B cell (primary cell): Measurements from ENCODE around the gene NPAS1. TPM values are rescaled to one million over a fixed set of nuclear protein-coding genes. Genes with fewer than 3 reads are reported as not detected.
"Not testable (repeated sequence)": the region's sequence is repeated elsewhere in the genome, so short reads cannot be mapped to it uniquely, and the experiment has no call there.

Experiments
- ATAC-seq: fragments of 200-7000 bp; cut with Tn5 transposase; one replicate; pipeline ENCODE4 v1.10.0; 2021; ENCODE audit warnings: low read depth, mild to moderate bottlenecking, moderate number of reproducible peaks, moderate library complexity
- CTCF ChIA-PET: fragments of 350-600 bp; sonication (Branson Sonifier 250); formaldehyde crosslinking; loops from one replicate; lab custom pipeline; 2021; ENCODE audit warnings: antibody characterized with exemption, inconsistent platforms; lab: Charles Lee
- POLR2A ChIA-PET: fragments of 350-600 bp; sonication (Branson Sonifier 250); formaldehyde crosslinking; loops from one replicate; lab custom pipeline; 2021; ENCODE audit warnings: antibody characterized with exemption; lab: Charles Lee
- DNase-seq: peaks from one replicate; pipeline ENCODE4 v3.0.0; 2013
- H2AFZ ChIP-seq: 2 replicates; pipeline ENCODE4 v1.6.1; 2012; ENCODE audit warnings: mild to moderate bottlenecking, low read depth, low read length; ENCODE audit not compliant: insufficient read depth, poor library complexity, severe bottlenecking
- H3K27ac ChIP-seq, 2 donors: 1 replicate in 1 of 2; 2 replicates in 1 of 2; pipeline ENCODE4 v1.5.1; 2012 to 2013; ENCODE audit warnings: low read length in 2 of 2, mild to moderate bottlenecking in 2 of 2, moderate library complexity in 1 of 2
- H3K27me3 ChIP-seq, 4 experiments: fragments of 200-600 bp in 1 of 4; sonication (generic) in 1 of 4; replicated peaks in 1 of 4; 1 replicate in 2 of 4; 2 replicates in 2 of 4; pipeline versions ENCODE4 v1.6.1 to v1.7.0; 2013 to 2016; ENCODE audit warnings: low read length in 3 of 4, mild to moderate bottlenecking in 2 of 4, mixed read lengths in 1 of 4, moderate library complexity in 1 of 4; ENCODE audit not compliant: insufficient read depth in 4 of 4, control insufficient read depth in 3 of 4; ENCODE audit errors: control extremely low read depth in 1 of 4
- H3K36me3 ChIP-seq, 2 experiments: replicated peaks in 1 of 2; 1 replicate in 1 of 2; 2 replicates in 1 of 2; pipeline versions ENCODE4 v1.6.1 to v1.7.1; 2013; ENCODE audit warnings: low read length in 1 of 2; ENCODE audit not compliant: insufficient read depth in 2 of 2, control insufficient read depth in 1 of 2; ENCODE audit errors: control extremely low read depth in 1 of 2, extremely low read depth in 1 of 2
- H3K4me1 ChIP-seq, 2 donors: fragments of 200-600 bp in 1 of 2; sonication (generic) in 1 of 2; 1 replicate in 1 of 2; 2 replicates in 1 of 2; pipeline versions ENCODE4 v1.5.1 to v1.6.1; 2013 to 2017; ENCODE audit warnings: low read length in 2 of 2; ENCODE audit not compliant: control insufficient read depth in 2 of 2, insufficient read depth in 2 of 2
- H3K4me2 ChIP-seq: replicated peaks from 2 replicates; pipeline ENCODE3; 2012; ENCODE audit warnings: mild to moderate bottlenecking, low read depth, low read length; ENCODE audit not compliant: poor library complexity, severe bottlenecking
- H3K4me3 ChIP-seq, 5 experiments: fragments of 200-600 bp in 1 of 5; sonication (generic) in 1 of 5; 1 replicate in 3 of 5; 2 replicates in 2 of 5; pipeline versions ENCODE4 v1.5.1 to v1.7.0; 2011 to 2016; ENCODE audit warnings: low read length in 4 of 5, mild to moderate bottlenecking in 4 of 5, low read depth in 2 of 5, control low read depth in 1 of 5, moderate library complexity in 1 of 5; ENCODE audit not compliant: insufficient read depth in 1 of 5; ENCODE audit errors: control extremely low read depth in 1 of 5, extremely low read depth in 1 of 5
- H3K79me2 ChIP-seq: fragments of 200-600 bp; sonication (generic); one replicate; pipeline ENCODE4 v1.6.0; 2016; ENCODE audit warnings: low read length; ENCODE audit not compliant: control insufficient read depth, insufficient read depth
- H3K9ac ChIP-seq: fragments of 200-600 bp; sonication (generic); 2 replicates; pipeline ENCODE4 v1.6.1; 2017; ENCODE audit warnings: mild to moderate bottlenecking, low read length, moderate library complexity
- H3K9me3 ChIP-seq, 3 donors: one replicate each; pipeline versions ENCODE4 v1.6.1 to v1.7.1; 2013; ENCODE audit warnings: low read length in 2 of 3; ENCODE audit not compliant: control insufficient read depth in 2 of 3, insufficient read depth in 1 of 3; ENCODE audit errors: control extremely low read depth in 1 of 3
- H4K20me1 ChIP-seq: 2 replicates; pipeline ENCODE4 v1.6.0; 2012; ENCODE audit warnings: mild to moderate bottlenecking, low read length; ENCODE audit not compliant: insufficient read depth, control insufficient read depth, poor library complexity, severe bottlenecking
- H3K27ac Mint-ChIP-seq: one replicate; pipeline ENCODE4 v1.8.0; 2021; ENCODE audit warnings: mixed read lengths
- H3K27me3 Mint-ChIP-seq: one replicate; pipeline ENCODE4 v1.8.0; 2021; ENCODE audit warnings: mixed read lengths
- H3K4me1 Mint-ChIP-seq: one replicate; pipeline ENCODE4 v1.8.0; 2021; ENCODE audit warnings: mixed read lengths
- H3K4me3 Mint-ChIP-seq: one replicate; pipeline ENCODE4 v1.8.0; 2021; ENCODE audit warnings: mixed read lengths
- H3K9me3 Mint-ChIP-seq: one replicate; pipeline ENCODE4 v1.8.0; 2022; ENCODE audit warnings: mixed read lengths; ENCODE audit not compliant: insufficient read depth
- CTCF ChIP-seq: fragments of 200-600 bp; IDR thresholded peaks from one replicate; pipeline ENCODE4 v1.8.0; 2022; ENCODE audit warnings: antibody characterized with exemption, mild to moderate bottlenecking
- EZH2 ChIP-seq: IDR thresholded peaks from 2 replicates; pipeline ENCODE4 v1.6.1; 2012; ENCODE audit warnings: borderline replicate concordance, low read depth, mild to moderate bottlenecking, moderate library complexity, low read length; ENCODE audit not compliant: insufficient read depth, poor library complexity, severe bottlenecking
- WGBS: methylation state at CpG from one replicate; pipeline ENCODE4 v1.1.5; 2013; ENCODE audit warnings: missing lambda C conversion rate; ENCODE audit not compliant: insufficient coverage; 5-methylcytosine and 5-hydroxymethylcytosine counted together
- intact Hi-C: fragments of 100-400 bp; cut with micrococcal nuclease; formaldehyde crosslinking; loops from one replicate; pipeline ENCODE4 v1.10.0; 2022
- polyA plus RNA-seq: library from polyadenylated mRNA; depleted of rRNA; stranded (reverse); fragments of >200 nt; gene quantifications from 2 replicates; pipeline ENCODE4 v1.2.3, GENCODE V29; 2012
- total RNA-seq, 2 donors: library from RNA; stranded (reverse); fragments of 120-200 nt in 1 of 2; gene quantifications; 1 replicate in 1 of 2; 2 replicates in 1 of 2; pipeline versions ENCODE4 v1.2.3 to v1.2.4, GENCODE V29; 2013 to 2022

NPAS1 gene
- total and polyA plus RNA-seq, 2 donors (not counting 1 experiment from before 2014, with no cell fraction given): 1.1 to 1.7 TPM

GRCh38 chr19:47005873-47006272 lies 13.8 kb upstream of the NPAS1 start:
- Histone ChIP-seq H3K9ac (no peak overlapping the region), H3K9me3 (peaks cover 0 to 5% (median 0%) of the 10 kb centered on the region in 3 donors), H3K4me3 (no peak overlapping the region), H3K27me3 (no peaks in the 10 kb centered on the region), H3K4me1 (no peaks in the 10 kb centered on the region), H3K79me2 (no peaks in the 10 kb centered on the region), H3K36me3 (no peaks in the 10 kb centered on the region), H3K4me2 (no peak overlapping the region), H3K27ac (no peak overlapping the region), H2AFZ (no peak overlapping the region), H4K20me1 (no peaks in the 10 kb centered on the region)
- H3K4me1 Mint-ChIP-seq: peaks cover 1% of the 10 kb centered on the region
- POLR2A ChIA-PET: no interaction called here
- TF ChIP-seq EZH2 (no peak), CTCF (no peak)
- H3K27me3 Mint-ChIP-seq: no peaks in the 10 kb centered on the region
- ATAC-seq: no peak
- H3K4me3 Mint-ChIP-seq: no peak overlapping the region
- no peak overlapping the region for H3K27ac Mint-ChIP-seq
- intact Hi-C loops: no loop called here
- no peaks in the 10 kb centered on the region for H3K9me3 Mint-ChIP-seq
- CTCF ChIA-PET: interaction anchor here (0.5 kb wide), 1 partner anchor 240 kb away, joined by 4 read pairs; no protein-coding TSS in a partner anchor
- 86% methylated on average over 3 of the region's 4 CpGs for WGBS
- DNase-seq: no peak

GRCh38 chr19:47006496-47006895 lies 13.1 kb upstream of the NPAS1 start:
- peaks cover 0 to 5% (median 0%) of the 10 kb centered on the region in 3 donors for H3K9me3 ChIP-seq
- H3K9ac ChIP-seq: no peak overlapping the region
- CTCF ChIA-PET: interaction anchor here (0.5 kb wide), 1 partner anchor 240 kb away, joined by 4 read pairs; no protein-coding TSS in a partner anchor
- H2AFZ ChIP-seq: no peak overlapping the region
- no peaks in the 10 kb centered on the region for H3K27me3 Mint-ChIP-seq
- H3K4me1 Mint-ChIP-seq: peaks cover 1% of the 10 kb centered on the region
- no peaks in the 10 kb centered on the region for H3K79me2 ChIP-seq
- ATAC-seq (no peak), DNase-seq (no peak)
- no peak overlapping the region for H3K27ac Mint-ChIP-seq
- no peaks in the 10 kb centered on the region for H3K4me1 ChIP-seq
- no peak overlapping the region for H3K4me3 Mint-ChIP-seq
- no peak overlapping the region for H3K4me2 ChIP-seq
- no peaks in the 10 kb centered on the region for H4K20me1 ChIP-seq
- no peak overlapping the region for H3K27ac ChIP-seq
- intact Hi-C loops: no loop called here
- POLR2A ChIA-PET: interaction anchor here (0.6 kb wide), 1 partner anchor 304 kb away, joined by 5 read pairs; no protein-coding TSS in a partner anchor
- no peak for TF ChIP-seq CTCF
- TF ChIP-seq EZH2: no peak
- 71% methylated on average over 6 of the region's 8 CpGs for WGBS
- H3K36me3 ChIP-seq: no peaks in the 10 kb centered on the region
- no peaks in the 10 kb centered on the region for H3K9me3 Mint-ChIP-seq
- no peaks in the 10 kb centered on the region for H3K27me3 ChIP-seq
- H3K4me3 ChIP-seq: no peak overlapping the region

GRCh38 chr19:47010549-47010948 lies 9.1 kb upstream of the NPAS1 start:
- H3K4me1 Mint-ChIP-seq, H3K4me1 ChIP-seq, H3K27ac ChIP-seq, H3K36me3 ChIP-seq, H3K4me3 Mint-ChIP-seq, DNase-seq, POLR2A ChIA-PET, H3K9ac ChIP-seq, H3K4me2 ChIP-seq, H3K9me3 Mint-ChIP-seq, intact Hi-C loops, H3K27ac Mint-ChIP-seq, H3K4me3 ChIP-seq, H3K79me2 ChIP-seq, H3K9me3 ChIP-seq, H2AFZ ChIP-seq, H4K20me1 ChIP-seq, ATAC-seq: not testable (repeated sequence)
- H3K27me3 ChIP-seq: peaks cover 0 to 14% (median 2%) of the 10 kb centered on the region in 4 experiments
- CTCF ChIA-PET: interaction anchor here (0.6 to 4.5 kb wide), 3 partner anchors 13 to 1302 kb away, joined by 3 to 29 read pairs (median 4); no protein-coding TSS in a partner anchor
- WGBS: 84% methylated on average over 5 of the region's 8 CpGs
- peaks cover 12% of the 10 kb centered on the region for H3K27me3 Mint-ChIP-seq
